Right lobe of liver (tissue), 6 donors: ENCODE results near the gene GNAT2. TPM values are rescaled to one million over a fixed set of nuclear protein-coding genes. Genes with fewer than 3 reads are reported as not detected.

ENCODE experiments used
- ATAC-seq, 4 donors: fragments of 200-7000 bp; cut with Tn5 transposase; one replicate each; pipeline ENCODE4 v1.9.1; 2020; ENCODE audit warnings: mild to moderate bottlenecking in 4 of 4, moderate library complexity in 4 of 4
- DNase-seq, 3 donors: peaks; one replicate each; pipeline ENCODE4 v3.0.0-alpha.2; 2020
- H3K27ac ChIP-seq, 3 donors: fragments of 200-600 bp; one replicate each; pipeline ENCODE4 v1.8.0; 2022
- H3K27me3 ChIP-seq, 2 donors: fragments of 200-600 bp; one replicate each; pipeline ENCODE4 v1.8.0; 2022
- H3K36me3 ChIP-seq, 4 donors: fragments of 200-600 bp; sonication (generic) in 1 of 4; one replicate each; pipeline versions ENCODE4 v1.5.1 to v1.8.0; 2017 to 2022; ENCODE audit warnings: control low read depth in 1 of 4
- H3K4me1 ChIP-seq, 4 donors: fragments of 200-600 bp; sonication (generic) in 1 of 4; one replicate each; pipeline versions ENCODE4 v1.5.1 to v1.8.0; 2017 to 2022; ENCODE audit warnings: control low read depth in 1 of 4
- H3K4me3 ChIP-seq, 3 donors: fragments of 200-600 bp; one replicate each; pipeline ENCODE4 v1.8.0; 2022
- H3K9me3 ChIP-seq, 4 donors: fragments of 200-600 bp; sonication (generic) in 1 of 4; one replicate each; pipeline versions ENCODE4 v1.5.1 to v1.8.0; 2017 to 2022; ENCODE audit warnings: control low read depth in 1 of 4
- CTCF ChIP-seq, 4 donors: fragments of 200-600 bp in 3 of 4; fragments of 450-650 bp in 1 of 4; IDR thresholded peaks; one replicate each; pipeline versions ENCODE4 v1.5.1 to v1.8.0; 2016 to 2022; ENCODE audit warnings: antibody characterized with exemption in 4 of 4, mild to moderate bottlenecking in 2 of 4
- POLR2A ChIP-seq: fragments of 450-650 bp; IDR thresholded peaks from one replicate; pipeline ENCODE4 v1.6.1; 2017; ENCODE audit warnings: antibody characterized with exemption, mild to moderate bottlenecking
- WGBS: methylation state at CpG from one replicate; pipeline ENCODE4 v1.1.6; 2018; ENCODE audit warnings: low coverage, low lambda C conversion rate; ENCODE audit not compliant: insufficient coverage; ENCODE audit errors: missing lambda C conversion rate; 5-methylcytosine and 5-hydroxymethylcytosine counted together
- intact Hi-C, 2 donors: fragments of 100-400 bp; cut with DNase I; formaldehyde crosslinking; loops; one replicate each; pipeline versions ENCODE4 v1.11.2 to v1.14.1; 2022
- microRNA counts: library from miRNA; unstranded; fragments of <30 nt; microRNA quantifications from one replicate; lab custom pipeline; 2016
- small RNA-seq, 2 experiments: library from RNA; depleted of rRNA; stranded (forward); fragments of <200 nt; gene quantifications; one replicate each; pipeline ENCODE3, GENCODE V24; 2016
- total RNA-seq, 6 experiments: library from RNA; depleted of rRNA in 2 of 6; stranded (reverse); fragments of >200 nt in 2 of 6; fragmentation: NEBNext Ultra II Directional in 3 of 6; extraction: Animal tissue kit (Norgen Biotek cat#: 25700) in 3 of 6; gene quantifications; one replicate each; pipeline versions ENCODE4 v1.1.0 to v1.2.4, GENCODE V29; 2016 to 2023
- donor health status: DM: no; HTN: yes; CAD: no.
- donor health status: DM: no; HTN: no; CAD: no.
- donor health status: DM: no; HTN: no; CAD: no.
- donor health status: DM: no; HTN: yes; CAD: no.
- donor health status: DM: no; HTN: yes; CAD: no.

The GNAT2 gene
- total RNA-seq, 6 experiments from 2014 or later: 0.20 to 0.21 (median 0.20) TPM; not detected in 3

GRCh38 chr1:109564194-109564878, 55.1 kb downstream of the GNAT2 start:
- H3K36me3 ChIP-seq: no peaks in the 10 kb centered on the region
- no peak for ATAC-seq
- 51% methylated on average over 3 of the region's 7 CpGs for WGBS
- TF ChIP-seq POLR2A: no peak
- TF ChIP-seq CTCF (IDR thresholded peaks at IDR 0.05): no peak
- no peak for DNase-seq
- H3K9me3 ChIP-seq: no peaks in the 10 kb centered on the region
- H3K4me1 ChIP-seq: peaks cover 0 to 54% (median 16%) of the 10 kb centered on the region in 4 donors
- intact Hi-C loops: no loop called here
- no peak overlapping the region for H3K4me3 ChIP-seq
- H3K27ac ChIP-seq: no peak overlapping the region
- no peaks in the 10 kb centered on the region for H3K27me3 ChIP-seq

GRCh38 chr1:109559995-109560394, 59.4 kb downstream of the GNAT2 start:
- intact Hi-C loops: no loop called here
- no peak for ATAC-seq
- H3K27ac ChIP-seq: no peak overlapping the region
- peaks cover 0 to 23% (median 4%) of the 10 kb centered on the region in 4 donors for H3K4me1 ChIP-seq
- no peak for TF ChIP-seq CTCF (IDR thresholded peaks at IDR 0.05)
- TF ChIP-seq POLR2A: no peak
- no peaks in the 10 kb centered on the region for H3K36me3 ChIP-seq
- H3K27me3 ChIP-seq: no peaks in the 10 kb centered on the region
- no peak for DNase-seq
- no peak overlapping the region for H3K4me3 ChIP-seq
- H3K9me3 ChIP-seq: no peaks in the 10 kb centered on the region

- intact Hi-C loops: no loop called here
- DNase-seq: no peak
- Histone ChIP-seq H3K9me3 (no peaks in the 10 kb centered on the region), H3K36me3 (no peaks in the 10 kb centered on the region), H3K27ac (no peak overlapping the region), H3K4me3 (no peak overlapping the region), H3K4me1 (peaks cover 0 to 4% (median 0%) of the 10 kb centered on the region in 4 donors), H3K27me3 (no peaks in the 10 kb centered on the region)
- 81% methylated on average over 5 of the region's 5 CpGs for WGBS
- no peak for ATAC-seq
- no peak for TF ChIP-seq CTCF (IDR thresholded peaks at IDR 0.05)
- TF ChIP-seq POLR2A: no peak
Observed at GRCh38 chr1:109557520-109557919, 61.9 kb downstream of the GNAT2 start.

- no peak for DNase-seq
- Histone ChIP-seq H3K27ac (no peak overlapping the region), H3K9me3 (no peaks in the 10 kb centered on the region), H3K4me1 (no peaks in the 10 kb centered on the region), H3K4me3 (no peak overlapping the region), H3K27me3 (no peaks in the 10 kb centered on the region), H3K36me3 (no peaks in the 10 kb centered on the region)
- ATAC-seq: no peak
- intact Hi-C loops: no loop called here
- 89% methylated on average over 1 of the region's 2 CpGs for WGBS
- TF ChIP-seq CTCF (IDR thresholded peaks at IDR 0.05) (no peak), POLR2A (no peak)
Observed at GRCh38 chr1:109556563-109556962, 62.9 kb downstream of the GNAT2 start.

MicroRNAs within 50 kb of the gene (microRNA counts, 767-probe panel; counts per million panel counts)
- 3,636 counts per million, percentile 6 among the panel's probes with 10 or more counts for microRNA hsa-miR-197-3p (lab: Ali Mortazavi, UCI)

Small RNAs within 50 kb of the gene (small RNA-seq; reads per million reads assigned to genes)
- 0 reads per million in 2 experiments for gene RNU6V

Other genes starting within 250 kb of the GNAT2 start
- gene SORT1, start 221.7 kb downstream of the GNAT2 start, total RNA-seq: 10 to 100 TPM in 3 of 6 experiments, 1 to 10 TPM in 3; 3.2 to 30.3 (median 13.7) TPM
- gene PSMA5, start 193.2 kb downstream of the GNAT2 start, total RNA-seq: 10 to 100 TPM; 38.8 to 83.5 (median 61.1) TPM
- gene SYPL2, start 153.1 kb downstream of the GNAT2 start, total RNA-seq: 10 to 100 TPM in 1 of 6 experiments, 1 to 10 TPM in 5; 4.7 to 10.6 (median 6.0) TPM
- gene ATXN7L2, start 135.7 kb downstream of the GNAT2 start, total RNA-seq: 1 to 10 TPM; 1.5 to 6.1 (median 3.1) TPM
- 1 to 10 TPM; 1.5 to 3.1 (median 2.4) TPM for gene CYB561D1, start 125.5 kb downstream of the GNAT2 start, total RNA-seq
- gene AMIGO1, start 109.9 kb downstream of the GNAT2 start, total RNA-seq: 1 to 10 TPM; 2.6 to 3.9 (median 3.2) TPM
- not detected for gene GPR61, start 79.7 kb downstream of the GNAT2 start, total RNA-seq
- 1 to 10 TPM; 2.5 to 4.3 (median 3.3) TPM for gene GNAI3, start 71.0 kb downstream of the GNAT2 start, total RNA-seq
- 10 to 100 TPM; 29.1 to 59.1 (median 37.2) TPM for gene AMPD2, start 221 bp upstream of the GNAT2 start, total RNA-seq
- 10 to 100 TPM; 18.5 to 32.1 (median 23.8) TPM for gene GSTM4, start 36.5 kb upstream of the GNAT2 start, total RNA-seq
- gene GSTM2, start 48.4 kb upstream of the GNAT2 start, total RNA-seq: 10 to 100 TPM in 4 of 6 experiments, 1 to 10 TPM in 2; 4.4 to 16.0 (median 12.7) TPM
- 100 to 1,000 TPM in 1 of 6 experiments, 10 to 100 TPM in 2, not detected in 3; 32.1 to 248 (median 43.0) TPM for gene GSTM1, start 68.2 kb upstream of the GNAT2 start, total RNA-seq
- under 1 TPM in 5 of 6 experiments, not detected in 1; 0.19 to 0.54 (median 0.31) TPM for gene GSTM5, start 92.6 kb upstream of the GNAT2 start, total RNA-seq
- 10 to 100 TPM in 3 of 6 experiments, 1 to 10 TPM in 3; 1.2 to 19.2 (median 10.6) TPM for gene GSTM3, start 121.4 kb upstream of the GNAT2 start, total RNA-seq
- gene EPS8L3, start 144.3 kb upstream of the GNAT2 start, total RNA-seq: 1 to 10 TPM in 3 of 6 experiments, not detected in 3; 3.2 to 4.7 (median 3.3) TPM